Measurements from ENCODE around the gene LACTB.
A peak's percentile ranks its signal among the peaks of the same experiment; 100 is the strongest.

- TF ChIP-seq CTCF (IDR thresholded peaks at IDR 0.05) = no peak
- TF ChIP-seq POLR2A (IDR thresholded peaks at IDR 0.05) = peak in 2 of 4 donors; percentile 68 to 79
These were observed at the start of gene LACTB for GRCh38 chr15:63121382-63122001.

All from esophagus squamous epithelium (tissue), 4 donors.